Stimulated activated effector memory CD8-positive, alpha-beta T cell treated with anti-CD3 and anti-CD28 coated beads, Interleukin-12 subunit alpha, Interleukin-12 subunit beta, amount 100 ng/mL, for 72 hours (primary cell): ENCODE results near the gene ITPKB.

Source experiments
- ATAC-seq: fragments of 150-1000 bp; cut with Tn5 transposase; 2 replicates; pipeline ENCODE4 v1.10.0; 2021
- DNase-seq, 2 donors: peaks; one replicate each; pipeline ENCODE4 v3.0.0; 2021 to 2022; ENCODE audit warnings: low spot score in 2 of 2
- H3K27ac Mint-ChIP-seq: one replicate; pipeline ENCODE4 v1.8.0; 2022; ENCODE audit warnings: mild to moderate bottlenecking, mixed read lengths
- H3K36me3 Mint-ChIP-seq: one replicate; pipeline ENCODE4 v1.8.0; 2022; ENCODE audit warnings: mild to moderate bottlenecking, mixed read lengths
- H3K4me1 Mint-ChIP-seq: one replicate; pipeline ENCODE4 v1.8.0; 2022; ENCODE audit warnings: mixed read lengths
- H3K4me3 Mint-ChIP-seq: one replicate; pipeline ENCODE4 v1.8.0; 2022; ENCODE audit warnings: mild to moderate bottlenecking, mixed read lengths
- H3K9me3 Mint-ChIP-seq: one replicate; pipeline ENCODE4 v1.8.0; 2022; ENCODE audit warnings: mixed read lengths

Gene ITPKB

DNA sequence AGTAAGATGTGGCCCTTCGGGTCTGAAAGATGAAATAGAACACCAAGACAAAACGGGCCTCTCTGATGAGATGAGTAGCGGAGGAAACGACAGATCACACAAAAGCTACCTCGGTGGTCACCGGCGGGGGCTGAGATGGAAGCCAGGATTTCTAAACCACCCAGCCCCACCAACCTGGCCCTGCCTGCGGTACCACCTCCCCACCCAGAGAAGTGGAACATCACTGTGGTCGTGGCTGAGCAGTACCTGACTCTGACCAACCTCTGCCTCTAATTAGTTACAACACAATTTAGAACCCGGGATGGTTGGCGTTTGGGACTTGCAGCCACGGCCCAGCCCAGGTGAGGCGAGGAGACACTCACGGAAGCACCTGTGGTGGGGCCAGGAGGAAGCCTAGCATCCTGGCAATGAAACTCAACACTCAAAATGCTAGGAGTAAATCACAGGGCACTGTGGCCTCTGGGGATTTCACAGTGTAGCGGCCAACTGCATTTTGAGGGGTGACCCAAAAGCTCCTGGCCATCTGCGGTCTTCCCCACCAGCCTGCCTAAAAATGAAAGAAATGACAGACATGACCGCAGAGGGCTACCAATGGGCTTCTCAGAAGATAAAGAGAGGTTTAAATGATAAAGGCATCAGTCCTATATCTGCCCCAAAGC, 73.4 kb downstream of the ITPKB start:
- Mint-ChIP-seq H3K4me3 (no peak overlapping the region), H3K36me3 (peaks cover 21% of the 10 kb centered on the region)
- ATAC-seq = no peak

DNA sequence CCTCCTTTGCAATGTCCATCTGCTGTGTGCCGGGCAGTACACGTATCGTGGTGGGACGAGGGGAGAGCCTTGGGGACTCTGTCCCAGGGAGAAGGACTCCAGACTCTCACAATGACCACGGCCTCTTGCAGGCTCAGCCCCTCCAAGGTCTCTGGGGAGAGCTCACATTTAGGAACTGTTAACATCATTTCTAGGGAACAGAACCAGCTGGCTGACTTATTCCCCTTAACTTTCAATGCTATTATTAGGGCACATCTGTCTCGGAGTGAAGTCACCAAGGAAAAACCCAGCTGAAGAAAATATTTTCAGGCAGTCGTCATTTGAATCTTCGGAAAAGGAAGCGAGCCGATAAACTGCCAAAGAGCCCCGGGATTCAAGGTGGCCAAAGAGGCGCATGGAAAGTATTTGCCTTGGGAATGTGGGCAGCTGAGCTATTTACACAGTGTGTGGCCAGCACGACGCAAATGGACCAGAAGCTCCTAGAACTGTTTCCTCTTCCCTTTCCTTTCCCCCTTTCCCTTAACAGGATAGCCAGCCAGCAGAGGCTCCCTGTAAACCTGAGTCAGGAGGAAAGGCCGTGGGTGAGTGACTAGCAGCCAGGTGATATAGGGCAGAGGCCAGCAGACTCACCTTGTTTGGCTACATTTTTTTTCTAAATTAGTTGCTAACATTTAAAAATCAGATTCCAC, 74.5 kb downstream of the ITPKB start:
- Mint-ChIP-seq H3K4me1 (peaks cover 83% of the 10 kb centered on the region), H3K27ac (peak overlapping the region; percentile 92), H3K4me3 (no peak overlapping the region), H3K36me3 (peaks cover 27% of the 10 kb centered on the region), H3K9me3 (no peaks in the 10 kb centered on the region)
- DNase-seq (no peak), ATAC-seq (no peak)

More for the DNA sequence above, 73.4 kb downstream of the ITPKB start:
- Mint-ChIP-seq H3K27ac (peak overlapping the region; percentile 76), H3K9me3 (no peaks in the 10 kb centered on the region), H3K4me1 (peaks cover 77% of the 10 kb centered on the region)
- no peak for DNase-seq

DNA sequence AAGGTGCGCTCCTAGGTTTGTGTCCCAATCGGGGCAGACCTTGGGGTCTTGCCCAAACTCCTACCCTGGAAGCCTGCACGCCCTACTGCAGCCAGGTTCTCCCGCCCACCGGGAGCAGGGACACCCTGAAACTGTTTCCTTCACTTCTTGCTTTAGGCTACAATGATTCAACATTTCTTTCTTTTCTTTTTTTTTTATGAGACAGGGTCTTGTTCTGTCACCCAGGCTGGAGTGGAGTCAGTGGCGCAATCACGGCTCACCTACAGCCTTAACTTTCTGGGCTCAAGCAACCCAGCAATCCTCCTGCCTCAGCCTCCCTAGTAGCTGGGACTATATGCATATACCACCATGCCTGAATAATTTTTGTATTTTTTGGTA, 75.8 kb downstream of the ITPKB start:
- ATAC-seq (peak; percentile 0), DNase-seq (no peak)
- Mint-ChIP-seq H3K36me3 (peaks cover 27% of the 10 kb centered on the region), H3K9me3 (no peaks in the 10 kb centered on the region), H3K4me1 (peaks cover 92% of the 10 kb centered on the region), H3K4me3 (peak overlapping the region; percentile 67), H3K27ac (peak overlapping the region; percentile 92)

DNA sequence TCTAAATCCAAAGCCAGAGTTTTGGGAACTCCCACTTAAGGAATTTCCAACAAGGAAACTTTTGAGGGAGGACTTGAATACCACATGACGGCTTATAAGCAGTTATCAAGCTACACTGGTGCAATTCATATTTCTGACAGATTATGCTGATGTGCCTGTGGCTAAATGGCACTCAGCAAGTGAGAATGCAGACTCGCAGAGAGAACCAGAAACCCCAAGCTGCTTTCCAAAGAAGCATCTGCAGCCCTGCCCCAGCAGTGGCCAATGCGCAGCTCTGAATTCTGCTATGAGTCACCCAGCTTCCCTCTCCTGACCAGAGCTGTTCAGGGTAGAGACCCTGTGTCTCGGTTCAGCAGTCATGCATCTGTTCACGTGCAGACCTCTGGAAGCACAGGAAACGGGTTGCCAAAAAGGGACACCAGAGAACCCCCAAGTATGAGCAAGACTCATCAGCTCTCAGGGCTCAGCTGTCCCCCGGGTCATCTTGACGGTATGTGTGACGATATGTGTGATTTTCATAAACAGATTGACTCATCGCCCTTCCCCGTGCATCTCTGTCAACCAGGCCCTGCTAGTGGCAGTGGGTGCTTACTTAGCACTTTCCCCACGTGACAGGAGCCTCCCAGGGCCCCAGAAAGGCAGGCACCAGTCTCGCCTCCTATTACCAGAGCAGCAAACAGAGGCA, 76.3 kb downstream of the ITPKB start:
- H3K4me1 Mint-ChIP-seq = peaks cover 92% of the 10 kb centered on the region
- ATAC-seq (peak; percentile 97), DNase-seq (peak; percentile 65 to 92)
- peaks cover 27% of the 10 kb centered on the region for H3K36me3 Mint-ChIP-seq
- H3K4me3 Mint-ChIP-seq = peak overlapping the region; percentile 67
- no peaks in the 10 kb centered on the region for H3K9me3 Mint-ChIP-seq
- H3K27ac Mint-ChIP-seq = peak overlapping the region; percentile 92

DNA sequence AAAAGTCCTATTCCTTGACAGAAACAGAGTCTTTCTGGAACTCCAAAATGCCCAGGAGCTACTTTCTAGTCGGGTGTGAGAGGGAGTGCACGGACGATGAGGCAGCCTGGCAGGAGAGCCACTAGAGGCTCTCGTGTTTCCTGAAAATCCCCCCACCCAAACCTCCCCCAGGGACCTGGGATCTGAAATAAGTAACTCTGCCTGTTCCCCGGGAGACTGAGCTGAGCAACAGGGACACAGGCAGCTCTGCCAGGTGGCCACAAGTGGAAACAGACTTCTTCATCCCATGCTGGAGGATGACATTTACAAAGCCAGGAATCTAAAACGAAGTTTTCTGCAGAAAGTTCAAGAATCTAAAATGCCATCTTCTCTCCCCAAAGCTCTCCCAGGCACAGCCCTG, 77.1 kb downstream of the ITPKB start:
- Mint-ChIP-seq H3K36me3 (peaks cover 33% of the 10 kb centered on the region), H3K27ac (peak overlapping the region; percentile 92), H3K4me3 (peak overlapping the region; percentile 67)

DNA sequence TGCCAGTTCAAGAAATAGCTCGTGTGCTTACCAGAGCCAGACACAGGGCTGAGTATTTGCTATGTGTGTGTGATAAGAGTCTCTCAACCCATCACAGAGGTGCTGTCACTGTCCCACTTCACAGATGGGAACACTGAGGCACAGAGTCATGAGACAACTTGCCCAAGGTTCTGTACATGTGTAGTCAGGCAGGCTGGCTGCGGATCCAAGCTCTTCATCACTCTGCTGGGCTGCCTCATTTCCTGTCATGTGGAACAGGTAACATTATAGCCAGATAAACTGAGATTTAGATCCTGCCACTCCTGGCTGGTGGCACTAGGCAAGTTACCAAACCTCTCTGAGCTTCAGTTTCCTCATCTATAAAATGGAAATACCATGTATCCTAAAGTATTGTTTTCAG, 77.8 kb downstream of the ITPKB start:
- Mint-ChIP-seq H3K27ac (peak overlapping the region; percentile 92), H3K4me1 (peaks cover 76% of the 10 kb centered on the region), H3K4me3 (peak overlapping the region; percentile 67), H3K9me3 (no peaks in the 10 kb centered on the region), H3K36me3 (peaks cover 33% of the 10 kb centered on the region)
- DNase-seq = no peak
- ATAC-seq = no peak

More for the DNA sequence above, 77.1 kb downstream of the ITPKB start:
- no peak for DNase-seq
- Mint-ChIP-seq H3K4me1 (peaks cover 83% of the 10 kb centered on the region), H3K9me3 (no peaks in the 10 kb centered on the region)
- no peak for ATAC-seq

DNA sequence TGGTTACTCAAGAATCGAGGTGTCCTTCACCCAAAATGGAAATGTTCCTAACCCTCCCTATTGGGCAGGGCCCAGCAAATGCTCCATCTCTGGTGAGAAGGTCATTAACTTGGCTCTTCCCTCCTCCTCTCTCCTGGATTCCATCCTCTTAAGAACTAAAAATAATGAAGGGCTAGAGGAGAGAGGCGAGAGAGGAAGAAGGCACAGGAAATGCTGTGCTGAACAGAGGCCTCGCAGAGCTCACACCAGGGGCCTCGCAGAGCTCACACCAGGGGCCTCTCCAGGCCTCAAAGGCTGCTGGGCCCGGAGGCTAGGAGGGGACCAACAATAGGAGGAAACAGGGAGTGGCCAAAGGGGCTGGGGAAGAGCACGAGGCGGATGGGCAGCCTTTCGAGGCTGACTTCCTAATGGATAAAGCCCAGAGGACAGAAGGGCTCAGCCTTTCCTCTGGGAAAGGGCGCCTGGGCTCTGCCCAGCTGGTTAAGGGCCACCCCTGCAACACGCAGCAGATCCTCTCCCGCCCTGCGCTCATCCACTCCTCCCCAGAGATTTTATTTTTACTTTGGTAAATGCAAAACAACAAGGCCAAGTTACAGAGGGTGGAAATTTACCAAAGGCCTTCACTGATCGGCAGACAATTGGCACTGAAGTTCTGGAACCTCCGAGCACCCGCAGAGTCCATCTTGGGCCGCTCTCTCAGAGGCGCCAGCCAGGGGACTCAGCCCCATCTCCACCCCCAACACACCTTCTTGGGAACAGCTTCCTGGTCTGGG, 78.5 kb downstream of the ITPKB start:
- DNase-seq (no peak), ATAC-seq (no peak)
- Mint-ChIP-seq H3K4me1 (peaks cover 70% of the 10 kb centered on the region), H3K27ac (peak overlapping the region; percentile 92), H3K4me3 (peak overlapping the region; percentile 67), H3K36me3 (peaks cover 33% of the 10 kb centered on the region), H3K9me3 (no peaks in the 10 kb centered on the region)

DNA sequence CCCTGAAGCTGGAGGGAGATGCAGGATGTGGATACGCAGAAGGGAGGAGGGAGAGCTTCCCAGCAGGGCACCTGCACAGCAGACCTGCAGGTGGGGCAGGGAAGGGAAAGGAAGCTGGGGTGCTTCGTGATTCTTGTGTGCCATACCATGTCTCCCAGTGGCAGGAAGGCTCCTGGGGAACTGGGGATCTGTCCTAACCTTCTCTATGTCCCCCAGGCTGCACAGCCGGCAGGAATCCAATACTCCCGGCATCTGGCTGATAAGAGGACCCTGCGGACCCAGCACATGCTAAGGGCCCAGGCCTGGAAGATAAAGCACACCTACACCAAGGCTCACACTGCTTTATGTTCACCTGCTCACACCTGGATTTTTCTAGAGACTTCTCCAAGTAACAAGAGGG, 79.4 kb downstream of the ITPKB start:
- peaks cover 60% of the 10 kb centered on the region for H3K4me1 Mint-ChIP-seq
- no peaks in the 10 kb centered on the region for H3K9me3 Mint-ChIP-seq
- no peak overlapping the region for H3K4me3 Mint-ChIP-seq
- no peak for DNase-seq
- H3K27ac Mint-ChIP-seq = peak overlapping the region; percentile 92
- no peak for ATAC-seq
- peaks cover 33% of the 10 kb centered on the region for H3K36me3 Mint-ChIP-seq

DNA sequence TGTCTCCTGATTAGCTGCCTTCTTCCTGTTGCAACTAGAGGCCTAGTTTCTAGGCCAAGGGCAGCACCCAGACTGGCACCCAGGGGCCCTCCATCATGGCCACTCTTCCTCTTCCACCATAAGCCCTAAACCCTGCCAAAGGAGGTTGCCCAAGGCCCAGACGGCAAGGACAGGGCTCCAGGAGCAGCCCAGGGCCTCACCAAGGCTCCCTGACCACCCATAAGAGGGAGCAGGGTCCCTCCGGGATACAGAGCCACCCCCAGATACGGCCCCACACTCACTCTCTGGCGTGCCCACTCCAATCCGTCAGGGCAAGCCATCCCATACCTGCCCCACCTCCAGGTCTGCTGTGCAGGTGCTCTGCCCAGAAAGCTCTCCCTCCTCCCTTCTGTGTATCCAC, 79.9 kb downstream of the ITPKB start:
- Mint-ChIP-seq H3K4me3 (no peak overlapping the region), H3K27ac (peak overlapping the region; percentile 92), H3K36me3 (peaks cover 33% of the 10 kb centered on the region)

DNA sequence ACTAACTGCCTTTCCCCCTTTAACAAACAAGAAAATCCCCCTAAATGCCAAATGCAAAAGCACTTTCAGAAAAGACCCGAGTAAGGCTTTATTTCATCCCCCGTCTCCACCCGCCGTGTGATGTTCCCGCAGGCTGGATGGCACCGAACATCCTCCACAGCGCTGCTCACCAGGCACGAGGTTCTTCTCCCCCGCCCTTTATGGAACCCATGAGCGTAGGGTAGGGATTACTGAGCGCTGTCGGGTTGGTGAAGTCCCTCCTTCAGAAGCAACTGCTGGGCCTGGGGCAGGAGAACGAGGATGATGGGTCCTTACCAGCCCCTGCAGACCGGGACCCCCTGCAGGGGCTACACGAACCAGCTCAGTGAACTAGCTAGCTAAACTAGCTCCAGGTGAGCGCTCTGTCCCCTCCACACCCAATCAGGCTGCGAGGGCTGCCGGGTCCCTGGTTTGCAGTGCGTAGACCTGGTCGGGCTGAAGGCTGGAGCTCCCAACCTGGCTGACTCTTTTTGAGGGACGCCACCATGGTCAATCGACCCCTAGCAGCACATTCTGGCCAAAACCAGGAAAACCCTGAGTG, 80.4 kb downstream of the ITPKB start:
- Mint-ChIP-seq H3K4me1 (peaks cover 50% of the 10 kb centered on the region), H3K4me3 (no peak overlapping the region), H3K36me3 (peaks cover 36% of the 10 kb centered on the region), H3K9me3 (no peaks in the 10 kb centered on the region), H3K27ac (peak overlapping the region; percentile 92)
- DNase-seq = no peak
- no peak for ATAC-seq

More for the DNA sequence above, 79.9 kb downstream of the ITPKB start:
- Mint-ChIP-seq H3K4me1 (peaks cover 55% of the 10 kb centered on the region), H3K9me3 (no peaks in the 10 kb centered on the region)
- no peak for ATAC-seq
- DNase-seq = no peak

DNA sequence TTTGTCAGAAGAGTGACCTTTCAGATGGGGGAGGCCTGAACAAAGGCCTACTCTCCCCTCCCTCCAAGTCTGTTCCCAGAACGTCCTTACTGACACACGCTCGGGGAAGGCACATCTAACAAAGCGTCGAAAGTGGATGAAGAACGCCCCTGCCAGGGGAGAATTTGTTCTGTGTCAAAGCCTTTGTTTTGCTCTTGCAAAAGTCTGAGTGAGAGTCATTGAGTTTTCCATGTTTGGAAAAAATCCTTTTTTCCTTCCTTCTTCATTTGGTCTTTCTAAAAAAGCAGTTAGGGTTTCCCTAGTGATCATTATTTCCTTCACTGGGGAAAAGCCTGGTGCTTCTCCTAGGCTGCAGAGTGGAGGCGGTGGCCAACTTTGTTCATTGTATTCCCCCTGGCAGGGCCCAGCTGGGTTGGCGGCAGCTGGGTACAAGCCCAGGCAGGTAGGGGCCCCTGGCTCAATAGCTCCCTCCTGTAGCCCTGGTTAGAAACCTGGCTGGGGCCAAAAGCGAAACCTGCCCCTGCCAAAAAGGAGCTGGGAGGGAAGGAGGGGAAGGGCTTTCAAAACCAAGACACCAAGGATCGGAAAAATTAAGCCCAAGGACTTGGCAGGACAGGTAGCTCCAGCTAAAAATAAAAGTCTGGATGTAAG, 81.1 kb downstream of the ITPKB start:
- no peaks in the 10 kb centered on the region for H3K9me3 Mint-ChIP-seq
- peaks cover 44% of the 10 kb centered on the region for H3K4me1 Mint-ChIP-seq
- ATAC-seq (no peak), DNase-seq (no peak)
- H3K36me3 Mint-ChIP-seq = peaks cover 37% of the 10 kb centered on the region
- H3K4me3 Mint-ChIP-seq = no peak overlapping the region
- peak overlapping the region; percentile 92 for H3K27ac Mint-ChIP-seq

DNA sequence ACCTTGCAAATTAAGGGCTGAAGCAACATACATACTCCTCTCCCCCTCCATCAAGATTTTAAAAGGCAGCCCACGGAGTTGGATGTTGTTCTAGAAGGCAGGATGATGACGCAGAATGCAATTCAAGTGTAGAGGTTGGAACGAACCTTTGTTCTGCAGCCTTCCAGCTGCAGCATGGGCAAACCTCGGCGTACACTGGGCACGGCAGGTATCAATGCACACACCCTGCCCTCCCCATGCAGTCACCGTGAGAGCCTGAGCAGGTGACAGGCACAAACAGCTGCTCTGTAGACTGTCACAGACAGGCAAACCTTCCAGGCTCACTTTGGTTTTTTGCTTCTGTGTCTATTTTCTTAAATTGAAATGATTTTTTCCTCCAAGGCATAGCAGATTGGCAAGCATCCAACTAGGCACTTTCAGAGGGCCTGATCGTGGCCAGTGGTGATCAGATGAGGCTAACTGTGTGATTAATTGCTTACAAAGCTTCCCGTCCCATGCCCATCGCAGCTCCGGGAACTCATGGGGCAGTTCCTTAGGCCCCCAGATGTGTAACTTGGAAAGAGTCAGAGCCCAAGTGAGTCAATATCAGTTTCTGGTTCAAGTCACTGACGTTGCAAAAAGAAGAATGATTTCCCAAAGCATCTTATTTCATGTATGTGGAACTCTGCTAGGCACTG, 82.3 kb downstream of the ITPKB start:
- ATAC-seq = no peak
- no peak for DNase-seq
- Mint-ChIP-seq H3K27ac (peak overlapping the region; percentile 92), H3K4me1 (peaks cover 31% of the 10 kb centered on the region), H3K36me3 (peaks cover 33% of the 10 kb centered on the region), H3K4me3 (peak overlapping the region; percentile 77), H3K9me3 (no peaks in the 10 kb centered on the region)

DNA sequence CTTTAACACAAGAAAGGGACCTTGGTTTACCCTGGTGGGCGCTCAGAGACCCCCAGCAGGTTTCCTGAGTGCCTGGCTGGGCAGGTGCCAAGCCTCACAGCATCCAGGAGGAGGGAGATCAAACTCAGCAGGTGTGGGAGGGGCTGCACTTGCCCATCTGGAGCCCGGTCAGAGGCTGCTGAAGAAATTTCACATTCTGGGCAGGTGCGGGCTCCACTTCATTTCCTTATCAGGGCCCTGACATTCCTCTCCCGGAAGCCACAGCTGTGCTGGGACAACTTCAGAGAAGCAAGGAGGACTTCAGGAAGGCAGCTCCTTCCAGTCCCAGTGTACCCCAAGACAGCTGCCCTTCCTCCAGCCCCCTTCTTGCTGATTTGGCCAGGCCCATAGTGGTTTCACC, 82.9 kb downstream of the ITPKB start:
- peaks cover 26% of the 10 kb centered on the region for H3K4me1 Mint-ChIP-seq
- peak overlapping the region; percentile 92 for H3K27ac Mint-ChIP-seq
- peak overlapping the region; percentile 77 for H3K4me3 Mint-ChIP-seq
- ATAC-seq = no peak
- peaks cover 31% of the 10 kb centered on the region for H3K36me3 Mint-ChIP-seq
- no peaks in the 10 kb centered on the region for H3K9me3 Mint-ChIP-seq
- no peak for DNase-seq
